Mesenchymal stem cell (in vitro differentiated cells and primary cell): ENCODE results near the gene AFAP1.

Experiments used
- DNase-seq: peaks from one replicate; pipeline ENCODE4 v3.0.0-alpha.2; 2013
- H2AFZ ChIP-seq: one replicate; pipeline ENCODE4 v1.6.1; 2013; ENCODE audit warnings: low read depth, mild to moderate bottlenecking, control low read depth, inconsistent platforms, low read length, moderate library complexity
- H2AK5ac ChIP-seq: 2 replicates; pipeline ENCODE4 v1.6.1; 2013; ENCODE audit warnings: low read length, moderate library complexity, mild to moderate bottlenecking, inconsistent platforms; ENCODE audit not compliant: severe bottlenecking
- H2BK120ac ChIP-seq: one replicate; pipeline ENCODE4 v1.6.1; 2013; ENCODE audit warnings: low read depth, mild to moderate bottlenecking, inconsistent platforms, low read length, moderate library complexity
- H2BK12ac ChIP-seq, 2 experiments: one replicate each; pipeline ENCODE4 v1.6.1; 2013; ENCODE audit warnings: inconsistent platforms in 2 of 2, low read length in 2 of 2, mild to moderate bottlenecking in 2 of 2, moderate library complexity in 2 of 2, control low read depth in 1 of 2
- H2BK15ac ChIP-seq: one replicate; pipeline ENCODE4 v1.6.1; 2013; ENCODE audit warnings: mild to moderate bottlenecking, low read depth, inconsistent platforms; ENCODE audit not compliant: poor library complexity, severe bottlenecking
- H2BK5ac ChIP-seq: 2 replicates; pipeline ENCODE4 v1.6.1; 2013; ENCODE audit warnings: low read depth, mild to moderate bottlenecking, low read length, control low read depth, inconsistent platforms; ENCODE audit not compliant: poor library complexity, severe bottlenecking
- H3K14ac ChIP-seq, 2 experiments: one replicate each; pipeline ENCODE4 v1.6.1; 2013; ENCODE audit warnings: inconsistent platforms in 2 of 2, low read length in 2 of 2, control low read depth in 1 of 2, mild to moderate bottlenecking in 1 of 2, moderate library complexity in 1 of 2
- H3K18ac ChIP-seq, 2 experiments: one replicate each; pipeline ENCODE4 v1.6.1; 2013; ENCODE audit warnings: inconsistent platforms in 2 of 2, low read length in 2 of 2, control low read depth in 1 of 2, low read depth in 1 of 2, mild to moderate bottlenecking in 1 of 2
- H3K23ac ChIP-seq, 2 experiments: one replicate each; pipeline ENCODE4 v1.6.1; 2013; ENCODE audit warnings: inconsistent platforms in 2 of 2, low read length in 2 of 2, mild to moderate bottlenecking in 2 of 2, moderate library complexity in 2 of 2, control low read depth in 1 of 2
- H3K27ac ChIP-seq: 2 replicates; pipeline ENCODE4 v1.5.1; 2013; ENCODE audit warnings: mild to moderate bottlenecking, moderate library complexity, low read length, control low read depth, inconsistent platforms; ENCODE audit not compliant: poor library complexity, severe bottlenecking
- H3K27me3 ChIP-seq, 2 experiments: 2 replicates each; pipeline versions ENCODE4 v1.6.1 to v1.7.0; 2013; ENCODE audit warnings: low read length in 2 of 2, mild to moderate bottlenecking in 2 of 2, moderate library complexity in 2 of 2, control low read depth in 1 of 2, inconsistent platforms in 1 of 2; ENCODE audit not compliant: control insufficient read depth in 1 of 2, insufficient read depth in 1 of 2
- H3K36me3 ChIP-seq, 2 experiments: 2 replicates each; pipeline versions ENCODE4 v1.6.1 to v1.7.0; 2013; ENCODE audit warnings: low read length in 2 of 2, control low read depth in 1 of 2, inconsistent platforms in 1 of 2, low read depth in 1 of 2, mild to moderate bottlenecking in 1 of 2; ENCODE audit not compliant: insufficient read depth in 2 of 2, control insufficient read depth in 1 of 2
- H3K4ac ChIP-seq, 2 experiments: one replicate each; pipeline ENCODE4 v1.6.1; 2013; ENCODE audit warnings: inconsistent platforms in 2 of 2, low read length in 2 of 2, mild to moderate bottlenecking in 2 of 2, moderate library complexity in 2 of 2, control low read depth in 1 of 2, low read depth in 1 of 2
- H3K4me1 ChIP-seq: 2 replicates; pipeline ENCODE4 v1.6.1; 2013; ENCODE audit warnings: low read depth, low read length, control low read depth; ENCODE audit not compliant: control insufficient read depth, insufficient read depth
- H3K4me2 ChIP-seq: 2 replicates; pipeline ENCODE4 v1.6.1; 2013; ENCODE audit warnings: low read length, mild to moderate bottlenecking, inconsistent platforms; ENCODE audit not compliant: poor library complexity, severe bottlenecking
- H3K4me3 ChIP-seq, 2 experiments: 2 replicates each; pipeline versions ENCODE4 v1.5.1 to v1.7.0; 2013; ENCODE audit warnings: low read length in 2 of 2, mild to moderate bottlenecking in 2 of 2, control low read depth in 1 of 2, low read depth in 1 of 2; ENCODE audit not compliant: insufficient read depth in 1 of 2
- H3K79me1 ChIP-seq: replicated peaks from 2 replicates; pipeline ENCODE4 v1.6.1; 2013; ENCODE audit warnings: mild to moderate bottlenecking, control low read depth, low read length, inconsistent platforms; ENCODE audit not compliant: poor library complexity, severe bottlenecking
- H3K9ac ChIP-seq: 2 replicates; pipeline ENCODE4 v1.7.0; 2013; ENCODE audit warnings: mild to moderate bottlenecking, low read length, moderate library complexity
- H3K9me3 ChIP-seq: 2 replicates; pipeline ENCODE4 v1.7.0; 2013; ENCODE audit warnings: mild to moderate bottlenecking, low read length; ENCODE audit not compliant: control insufficient read depth
- H4K8ac ChIP-seq: one replicate; pipeline ENCODE4 v1.6.1; 2013; ENCODE audit warnings: inconsistent platforms, mild to moderate bottlenecking, low read length, moderate library complexity
- H4K91ac ChIP-seq: one replicate; pipeline ENCODE4 v1.6.1; 2013; ENCODE audit warnings: mild to moderate bottlenecking, low read length, inconsistent platforms
- WGBS: methylation state at CpG from one replicate; pipeline ENCODE4 v1.1.7; 2013; ENCODE audit warnings: mixed read lengths; 5-methylcytosine and 5-hydroxymethylcytosine counted together

Gene AFAP1

DNA sequence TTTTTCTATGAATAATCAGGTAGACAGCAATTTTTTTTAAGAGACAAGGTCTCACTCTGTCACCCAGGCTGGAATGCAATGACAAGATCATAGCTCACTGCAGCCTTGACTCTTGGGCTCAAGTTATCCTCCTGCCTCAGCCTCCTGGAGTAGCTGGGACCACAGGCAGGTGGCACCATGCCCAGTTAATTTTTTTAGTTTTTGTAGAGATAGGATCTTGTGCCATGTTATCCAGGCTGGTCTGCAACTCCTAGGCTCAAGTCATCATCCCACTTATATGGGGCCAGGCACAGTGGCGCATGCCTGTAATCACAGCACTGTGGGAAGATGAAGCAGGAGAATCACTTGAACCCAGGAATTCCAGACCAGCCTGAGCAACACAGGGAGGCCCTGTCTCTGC, 26.8 kb downstream of the AFAP1 start:
- H3K27me3 ChIP-seq: no peaks in the 10 kb centered on the region
- DNase-seq: no peak
- no peak overlapping the region for H3K23ac ChIP-seq
- H2BK15ac ChIP-seq: no peak overlapping the region
- H4K91ac ChIP-seq: no peak overlapping the region
- peak overlapping the region in 1 of 2 experiments; percentile 9 for H3K4ac ChIP-seq
- H2BK12ac ChIP-seq: no peak overlapping the region
- H3K14ac ChIP-seq: no peak overlapping the region
- peaks cover 27% of the 10 kb centered on the region for H3K4me1 ChIP-seq
- H2BK120ac ChIP-seq: no peak overlapping the region
- H3K9ac ChIP-seq: no peak overlapping the region
- WGBS: 100% methylated on average over 1 of the region's 1 CpG
- peaks cover 6% of the 10 kb centered on the region for H3K79me1 ChIP-seq
- H3K27ac ChIP-seq: no peak overlapping the region
- H2AK5ac ChIP-seq: no peak overlapping the region
- H3K4me2 ChIP-seq: no peak overlapping the region
- peak overlapping the region in 1 of 2 experiments; percentile 52 for H3K18ac ChIP-seq
- no peak overlapping the region for H2BK5ac ChIP-seq
- H3K9me3 ChIP-seq: no peaks in the 10 kb centered on the region
- H3K4me3 ChIP-seq: no peak overlapping the region
- H2AFZ ChIP-seq: no peak overlapping the region
- H4K8ac ChIP-seq: no peak overlapping the region
- peaks cover 3 to 6% of the 10 kb centered on the region in 2 experiments for H3K36me3 ChIP-seq

GRCh38 chr4:7910952-7911578, 28.6 kb downstream of the AFAP1 start:
- H4K8ac ChIP-seq: peak overlapping the region; percentile 62
- peak overlapping the region; percentile 6 for H2AK5ac ChIP-seq
- no peak overlapping the region for H2AFZ ChIP-seq
- H3K9me3 ChIP-seq: no peaks in the 10 kb centered on the region
- peak overlapping the region; percentile 44 for H2BK15ac ChIP-seq
- peak overlapping the region; percentile 29 to 69 for H3K18ac ChIP-seq
- peak overlapping the region; percentile 50 for H3K27ac ChIP-seq
- DNase-seq: peak; percentile 96
- peaks cover 4% of the 10 kb centered on the region for H3K79me1 ChIP-seq
- peak overlapping the region; percentile 90 for H3K9ac ChIP-seq
- H3K23ac ChIP-seq: no peak overlapping the region
- no peaks in the 10 kb centered on the region for H3K36me3 ChIP-seq
- peak overlapping the region; percentile 20 for H2BK120ac ChIP-seq
- WGBS: 12% methylated on average over 16 of the region's 16 CpGs
- peak overlapping the region; percentile 1 to 84 for H2BK12ac ChIP-seq
- no peak overlapping the region for H2BK5ac ChIP-seq
- peaks cover 22% of the 10 kb centered on the region for H3K4me1 ChIP-seq
- H3K4ac ChIP-seq: peak overlapping the region in 1 of 2 experiments; percentile 36
- no peak overlapping the region for H3K14ac ChIP-seq
- peak overlapping the region; percentile 83 for H4K91ac ChIP-seq
- H3K4me2 ChIP-seq: peak overlapping the region; percentile 43
- no peaks in the 10 kb centered on the region for H3K27me3 ChIP-seq
- H3K4me3 ChIP-seq: peak overlapping the region in 1 of 2 experiments; percentile 70

DNA sequence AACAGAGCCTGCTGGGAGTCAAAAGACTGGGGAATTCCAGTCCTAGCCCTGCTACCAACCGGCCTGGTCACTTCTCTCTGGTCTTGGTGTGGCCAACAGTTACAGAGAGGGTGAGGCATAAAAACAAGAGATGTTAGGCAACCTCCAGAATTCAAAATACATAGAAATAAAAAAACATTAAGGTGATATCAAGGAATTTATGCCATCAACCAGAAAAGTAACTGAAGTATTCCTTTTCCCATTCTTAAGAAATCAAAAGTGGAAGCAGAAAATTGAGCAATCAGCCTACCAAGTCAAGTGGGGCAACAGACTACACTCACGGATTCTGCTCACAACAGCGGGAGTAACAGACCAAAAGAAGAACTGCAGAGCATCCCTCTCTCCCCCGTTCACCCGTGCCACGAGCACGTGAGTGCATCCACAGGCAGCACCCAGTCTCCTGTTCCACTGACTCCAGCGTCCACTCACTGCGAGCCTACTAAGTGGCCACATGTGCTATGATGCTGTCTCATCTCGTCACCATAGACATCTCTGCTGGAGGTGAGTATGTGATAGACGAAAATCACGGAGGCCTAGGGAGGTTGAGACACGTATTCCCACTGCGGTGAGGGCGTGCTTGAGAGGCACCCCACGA, 29.3 kb downstream of the AFAP1 start:
- Histone ChIP-seq H2AFZ (no peak overlapping the region), H3K14ac (peak overlapping the region in 1 of 2 experiments; percentile 10), H3K23ac (no peak overlapping the region), H2BK12ac (peak overlapping the region; percentile 1 to 84), H3K9me3 (no peaks in the 10 kb centered on the region), H3K4me1 (peaks cover 27% of the 10 kb centered on the region), H3K4me2 (no peak overlapping the region), H3K36me3 (no peaks in the 10 kb centered on the region), H2BK120ac (peak overlapping the region; percentile 20), H3K4me3 (peak overlapping the region in 1 of 2 experiments; percentile 70), H3K9ac (peak overlapping the region; percentile 90), H4K91ac (peak overlapping the region; percentile 83), H2AK5ac (peak overlapping the region; percentile 6), H2BK15ac (peak overlapping the region; percentile 44), H3K79me1 (peaks cover 4% of the 10 kb centered on the region), H4K8ac (peak overlapping the region; percentile 62), H3K27ac (peak overlapping the region; percentile 3), H3K4ac (peak overlapping the region; percentile 36 to 62), H3K27me3 (no peaks in the 10 kb centered on the region), H2BK5ac (no peak overlapping the region), H3K18ac (peak overlapping the region; percentile 29 to 47)
- DNase-seq: peak; percentile 89
- 79% methylated on average over 16 of the region's 16 CpGs for WGBS

DNA sequence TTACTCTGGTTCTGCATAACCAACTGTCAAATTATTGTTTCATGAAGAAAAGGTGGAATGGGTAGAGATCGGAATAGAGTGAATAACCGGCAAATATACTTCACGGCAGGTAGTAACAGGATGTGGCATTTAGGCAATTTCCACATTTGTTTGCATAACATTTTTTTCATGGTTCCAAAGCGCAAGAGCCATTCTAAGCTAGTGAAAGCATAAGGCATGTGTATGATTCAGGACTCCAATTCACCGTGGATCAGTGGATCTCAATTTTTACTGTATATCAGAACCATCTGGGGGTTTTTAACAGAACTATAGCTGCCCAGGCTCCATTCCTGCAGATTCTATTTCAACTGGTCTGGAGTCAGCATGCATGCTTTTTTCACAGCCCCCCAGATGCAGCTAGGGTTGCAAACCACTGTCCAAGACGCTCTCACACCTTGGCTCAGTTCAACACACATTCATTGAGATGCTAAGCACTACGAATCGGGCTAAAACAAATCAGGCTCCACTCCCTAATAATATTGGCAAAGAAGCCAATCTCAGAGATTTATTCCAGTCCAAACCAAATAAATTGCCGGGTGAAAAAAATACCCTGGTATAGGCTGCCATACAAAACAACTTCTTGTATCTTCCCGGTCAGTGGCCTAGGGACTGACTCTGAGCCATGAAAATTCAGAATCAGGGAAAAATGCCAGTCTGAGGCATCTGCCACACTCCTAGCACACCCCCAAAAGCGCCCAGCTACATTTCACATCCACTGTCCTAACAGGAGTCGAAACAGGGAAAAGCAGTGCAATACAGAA, 30.0 kb downstream of the AFAP1 start:
- Histone ChIP-seq H3K9me3 (no peaks in the 10 kb centered on the region), H3K36me3 (no peaks in the 10 kb centered on the region), H2BK12ac (peak overlapping the region in 1 of 2 experiments; percentile 44), H3K27ac (peak overlapping the region; percentile 3), H2BK15ac (peak overlapping the region; percentile 6), H3K18ac (peak overlapping the region; percentile 6 to 25), H4K91ac (no peak overlapping the region), H4K8ac (no peak overlapping the region), H3K27me3 (no peaks in the 10 kb centered on the region), H3K4me1 (peaks cover 31% of the 10 kb centered on the region), H2AK5ac (no peak overlapping the region), H3K4me3 (peak overlapping the region in 1 of 2 experiments; percentile 70), H3K14ac (no peak overlapping the region), H2AFZ (no peak overlapping the region), H3K4ac (peak overlapping the region in 1 of 2 experiments; percentile 24), H3K9ac (peak overlapping the region; percentile 90), H2BK5ac (no peak overlapping the region), H2BK120ac (no peak overlapping the region), H3K79me1 (peaks cover 5% of the 10 kb centered on the region), H3K23ac (no peak overlapping the region), H3K4me2 (no peak overlapping the region)
- no peak for DNase-seq
- 97% methylated on average over 12 of the region's 12 CpGs for whole genome bisulfite sequencing
